Measurements from ENCODE around the gene CDC45. TPM values are rescaled to one million over a fixed set of nuclear protein-coding genes. Genes with fewer than 3 reads are reported as not detected.

Gene CDC45
- total RNA-seq, 1 donor = 22.9 TPM

DNA sequence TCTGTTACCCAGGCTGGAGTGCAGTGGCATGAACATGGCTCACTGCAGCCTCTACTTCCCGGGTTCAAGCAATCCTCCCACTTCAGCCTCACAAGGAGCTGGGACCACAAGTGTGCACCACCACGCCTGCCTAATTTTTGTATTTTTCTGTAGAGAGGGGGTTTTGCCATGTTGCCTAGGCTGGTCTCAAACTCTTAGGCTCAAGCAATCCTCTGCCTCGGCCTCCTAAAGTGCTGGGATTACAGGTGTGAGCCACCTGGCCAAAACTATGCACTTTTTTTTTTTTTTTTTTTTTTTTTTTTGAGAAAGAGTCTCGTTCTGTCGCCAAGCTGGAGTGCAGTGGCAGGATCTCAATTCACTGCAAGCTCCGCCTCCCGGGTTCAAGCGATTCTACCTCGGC is 56.8 kb downstream of the CDC45 start:
- TF ChIP-seq CTCF (IDR thresholded peaks at IDR 0.05; ENCODE audit: insufficient read depth, low read length) = no peak
- DNase-seq (ENCODE audit: low read depth) = no peak

GRCh38 chr22:19537941-19538488 is 58.3 kb downstream of the CDC45 start:
- TF ChIP-seq CTCF (IDR thresholded peaks at IDR 0.05; ENCODE audit: insufficient read depth, low read length) = no peak
- no peak overlapping the region for H3K4me3 ChIP-seq (ENCODE audit: low read depth, low read length)

More for the DNA sequence above, 56.8 kb downstream of the CDC45 start:
- H3K4me3 ChIP-seq (ENCODE audit: low read depth, low read length) = no peak overlapping the region

GRCh38 chr22:19540394-19540793 is 60.7 kb downstream of the CDC45 start:
- no peak for TF ChIP-seq CTCF (IDR thresholded peaks at IDR 0.05; ENCODE audit: insufficient read depth, low read length)
- no peak for DNase-seq (ENCODE audit: low read depth)

More at GRCh38 chr22:19537941-19538488, 58.3 kb downstream of the CDC45 start:
- no peak for DNase-seq (ENCODE audit: low read depth)

GRCh38 chr22:19543970-19544708 is 64.4 kb downstream of the CDC45 start:
- DNase-seq (ENCODE audit: low read depth) = no peak
- no peak for TF ChIP-seq CTCF (IDR thresholded peaks at IDR 0.05; ENCODE audit: insufficient read depth, low read length)
- H3K4me3 ChIP-seq (ENCODE audit: low read depth, low read length) = no peak overlapping the region

More at GRCh38 chr22:19540394-19540793, 60.7 kb downstream of the CDC45 start:
- H3K4me3 ChIP-seq (ENCODE audit: low read depth, low read length) = no peak overlapping the region

GRCh38 chr22:19545935-19546207 is 66.2 kb downstream of the CDC45 start:
- DNase-seq (ENCODE audit: low read depth) = no peak
- no peak overlapping the region for H3K4me3 ChIP-seq (ENCODE audit: low read depth, low read length)
- no peak for TF ChIP-seq CTCF (IDR thresholded peaks at IDR 0.05; ENCODE audit: insufficient read depth, low read length)

DNA sequence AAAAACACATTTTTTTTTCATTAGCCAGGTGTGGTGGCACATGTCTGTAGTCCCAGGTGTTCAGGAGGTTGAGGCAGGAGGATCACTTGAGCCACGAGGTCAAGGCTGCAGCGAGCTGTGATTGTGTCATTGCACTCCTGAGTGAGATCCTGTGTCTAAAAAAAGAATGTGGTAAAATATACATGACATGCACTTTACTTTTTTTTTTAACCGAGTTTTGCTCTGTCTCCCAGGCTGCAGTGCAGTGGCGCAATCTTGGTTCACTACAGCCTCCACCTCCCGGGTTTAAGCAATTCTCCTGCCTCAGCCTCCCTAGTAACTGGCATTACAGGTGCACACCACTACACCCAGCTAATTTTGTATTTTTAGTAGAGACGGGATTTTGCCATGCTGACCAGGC is 67.0 kb downstream of the CDC45 start:
- no peak for TF ChIP-seq CTCF (IDR thresholded peaks at IDR 0.05; ENCODE audit: insufficient read depth, low read length)
- no peak overlapping the region for H3K4me3 ChIP-seq (ENCODE audit: low read depth, low read length)
- DNase-seq (ENCODE audit: low read depth) = no peak
